SK-N-SH (cell line): ENCODE measurements around the gene FGF22.

Source experiments
- CHD2 ChIP-seq: fragments of 150-350 bp; IDR thresholded peaks from 2 replicates; pipeline ENCODE4 v1.6.1; 2018; ENCODE audit warnings: low read length; ENCODE audit not compliant: partially characterized antibody
- CTCF ChIP-seq: fragments of 200-600 bp; sonication (generic); IDR thresholded peaks from 2 replicates; pipeline ENCODE4 v1.6.1; 2017; ENCODE audit warnings: antibody characterized with exemption, mild to moderate bottlenecking, moderate library complexity
- EP300 ChIP-seq, 2 experiments: IDR thresholded peaks; 2 replicates each; pipeline versions ENCODE4 v1.4.0 to v1.6.1; 2012; ENCODE audit warnings: borderline replicate concordance in 1 of 2, low read depth in 1 of 2, low read length in 1 of 2
- FOXJ3 ChIP-seq: sonication (generic); formaldehyde crosslinking; IDR thresholded peaks from 2 replicates; pipeline ENCODE4 v1.5.1; 2020; ENCODE audit warnings: mild to moderate bottlenecking, missing genetic modification reagents
- JUND ChIP-seq: IDR thresholded peaks from 2 replicates; pipeline ENCODE4 v1.4.0; 2012
- MEF2A ChIP-seq: IDR thresholded peaks from 2 replicates; pipeline ENCODE4 v1.4.0; 2012; ENCODE audit warnings: low read depth, borderline replicate concordance
- NFIC ChIP-seq: IDR thresholded peaks from 2 replicates; pipeline ENCODE4 v1.4.0; 2012; ENCODE audit warnings: borderline replicate concordance
- RAD21 ChIP-seq: IDR thresholded peaks from 2 replicates; pipeline ENCODE4 v1.6.1; 2012; ENCODE audit warnings: mild to moderate bottlenecking, low read length
- TCF12 ChIP-seq: IDR thresholded peaks from 2 replicates; pipeline ENCODE4 v1.4.0; 2012
- USF2 ChIP-seq: fragments of 150-350 bp; IDR thresholded peaks from 2 replicates; pipeline ENCODE4 v1.6.1; 2017; ENCODE audit warnings: antibody characterized with exemption, low read length, low read depth, borderline replicate concordance
- ZBTB33 ChIP-seq: IDR thresholded peaks from 2 replicates; pipeline ENCODE4 v1.4.0; 2012; ENCODE audit warnings: low read depth, borderline replicate concordance

DNA sequence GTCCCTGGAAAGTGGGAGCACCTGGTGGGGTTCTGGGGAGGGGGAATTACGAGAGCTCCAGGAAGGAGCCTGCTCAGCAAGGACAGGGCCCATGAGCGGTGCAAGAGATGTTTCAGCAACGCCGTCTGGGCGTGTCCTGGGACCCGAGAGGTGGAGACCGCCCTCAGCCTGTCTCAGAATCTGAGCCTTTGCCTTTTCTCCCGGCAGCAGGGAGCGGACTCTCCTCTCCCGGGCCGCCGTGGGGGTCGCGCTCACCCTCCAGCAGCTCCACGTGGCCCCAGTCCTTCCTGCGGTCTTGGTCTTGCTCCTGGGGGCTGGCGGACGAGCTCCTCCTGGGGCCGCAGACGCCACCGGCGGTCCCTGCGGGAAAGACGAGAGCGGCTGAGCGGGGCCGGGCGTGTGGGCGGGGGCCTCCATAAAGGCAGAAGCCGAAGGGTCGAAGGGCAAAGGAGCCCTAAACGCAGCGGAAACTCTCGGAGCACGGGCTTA, 7.1 kb upstream of the FGF22 start:
- TF ChIP-seq MEF2A (no peak), CTCF (no peak), CHD2 (no peak), USF2 (no peak), FOXJ3 (no peak), EP300 (IDR thresholded peaks at IDR 0.05; ENCODE audit: borderline replicate concordance in 1 of 2, low read depth in 1 of 2, low read length in 1 of 2) (no peak), ZBTB33 (no peak), RAD21 (no peak), NFIC (no peak), TCF12 (no peak), JUND (no peak)
